NCI-H2107 (cell line): ENCODE measurements around the gene STN1.

Experiments
- DNase-seq: peaks from one replicate; lab custom pipeline; 2025; lab: John Stamatoyannopoulos, UW

The STN1 gene, protein sequence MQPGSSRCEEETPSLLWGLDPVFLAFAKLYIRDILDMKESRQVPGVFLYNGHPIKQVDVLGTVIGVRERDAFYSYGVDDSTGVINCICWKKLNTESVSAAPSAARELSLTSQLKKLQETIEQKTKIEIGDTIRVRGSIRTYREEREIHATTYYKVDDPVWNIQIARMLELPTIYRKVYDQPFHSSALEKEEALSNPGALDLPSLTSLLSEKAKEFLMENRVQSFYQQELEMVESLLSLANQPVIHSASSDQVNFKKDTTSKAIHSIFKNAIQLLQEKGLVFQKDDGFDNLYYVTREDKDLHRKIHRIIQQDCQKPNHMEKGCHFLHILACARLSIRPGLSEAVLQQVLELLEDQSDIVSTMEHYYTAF

DNA sequence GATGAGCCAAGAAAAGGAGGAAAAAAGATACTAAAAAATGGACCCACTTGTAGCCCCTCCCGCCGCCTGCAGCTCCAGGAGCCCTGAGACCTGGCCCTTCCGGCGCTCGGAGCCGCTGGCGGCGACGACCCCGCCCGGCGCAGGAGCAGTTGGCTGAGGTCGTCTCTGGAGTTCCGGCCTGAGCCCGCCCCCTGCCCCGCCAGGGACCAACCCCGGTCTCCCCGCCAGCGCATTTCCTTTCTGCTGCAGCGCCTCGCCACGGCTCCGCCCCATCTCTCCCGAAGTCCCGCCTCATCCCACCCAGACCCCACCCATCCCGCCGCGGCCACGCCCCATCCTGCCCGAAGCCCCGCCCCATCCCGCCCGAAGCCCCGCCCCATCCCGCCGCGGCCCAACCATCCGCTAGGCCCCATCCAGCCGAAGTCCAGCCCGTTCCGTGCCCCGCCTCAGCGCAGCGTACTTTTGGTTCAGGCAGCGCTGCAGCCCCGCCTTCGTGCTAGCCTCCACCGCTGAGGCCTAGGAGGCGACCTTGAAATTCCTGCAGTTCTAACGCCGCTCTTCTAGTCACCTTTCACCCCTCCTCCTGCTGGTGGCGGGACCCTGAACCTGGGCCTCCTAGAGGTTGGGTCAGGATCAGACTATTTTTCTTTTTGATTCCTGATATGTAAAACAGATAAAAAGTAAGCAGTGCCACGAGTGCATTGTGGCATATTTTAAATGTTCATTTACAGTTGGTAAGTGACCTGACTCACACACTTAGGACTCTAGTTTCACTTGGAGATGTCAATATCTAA lies at the start of gene STN1:
Gene STN1, minus strand, starts transcription at position 132 of the 794 bp plus-strand sequence. CDS start 590 bp downstream, outside the sequence.
- DNase-seq, result peak; percentile 76

DNA sequence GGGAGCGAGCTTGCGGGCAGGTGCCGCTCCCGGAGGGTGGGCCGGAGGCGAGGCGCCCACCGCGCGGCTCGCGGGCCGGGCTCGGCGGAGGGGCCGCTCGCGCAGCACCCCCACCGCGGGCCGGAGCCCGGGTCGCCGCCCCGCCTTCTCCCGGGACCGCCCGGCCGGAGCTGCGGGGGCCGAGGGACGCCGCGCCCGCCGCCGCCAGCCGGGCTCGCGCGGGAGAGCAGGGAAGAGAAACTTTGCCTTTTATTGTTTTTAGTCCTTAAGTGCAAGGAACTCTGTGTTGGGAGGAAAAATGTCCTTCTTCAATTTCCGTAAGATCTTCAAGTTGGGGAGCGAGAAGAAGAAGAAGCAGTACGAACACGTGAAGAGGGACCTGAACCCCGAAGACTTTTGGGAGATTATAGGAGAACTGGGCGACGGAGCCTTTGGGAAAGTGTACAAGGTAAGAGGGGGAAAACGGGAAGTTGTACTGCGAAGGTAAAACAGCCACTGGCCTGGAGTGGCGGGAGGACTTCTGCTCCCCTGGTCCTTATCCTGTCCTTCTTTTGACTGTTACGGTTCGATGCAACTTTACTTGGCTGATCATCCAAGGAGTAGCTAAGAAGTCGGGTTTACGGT lies 49.6 kb upstream of the STN1 start:
- no peak for DNase-seq

DNA sequence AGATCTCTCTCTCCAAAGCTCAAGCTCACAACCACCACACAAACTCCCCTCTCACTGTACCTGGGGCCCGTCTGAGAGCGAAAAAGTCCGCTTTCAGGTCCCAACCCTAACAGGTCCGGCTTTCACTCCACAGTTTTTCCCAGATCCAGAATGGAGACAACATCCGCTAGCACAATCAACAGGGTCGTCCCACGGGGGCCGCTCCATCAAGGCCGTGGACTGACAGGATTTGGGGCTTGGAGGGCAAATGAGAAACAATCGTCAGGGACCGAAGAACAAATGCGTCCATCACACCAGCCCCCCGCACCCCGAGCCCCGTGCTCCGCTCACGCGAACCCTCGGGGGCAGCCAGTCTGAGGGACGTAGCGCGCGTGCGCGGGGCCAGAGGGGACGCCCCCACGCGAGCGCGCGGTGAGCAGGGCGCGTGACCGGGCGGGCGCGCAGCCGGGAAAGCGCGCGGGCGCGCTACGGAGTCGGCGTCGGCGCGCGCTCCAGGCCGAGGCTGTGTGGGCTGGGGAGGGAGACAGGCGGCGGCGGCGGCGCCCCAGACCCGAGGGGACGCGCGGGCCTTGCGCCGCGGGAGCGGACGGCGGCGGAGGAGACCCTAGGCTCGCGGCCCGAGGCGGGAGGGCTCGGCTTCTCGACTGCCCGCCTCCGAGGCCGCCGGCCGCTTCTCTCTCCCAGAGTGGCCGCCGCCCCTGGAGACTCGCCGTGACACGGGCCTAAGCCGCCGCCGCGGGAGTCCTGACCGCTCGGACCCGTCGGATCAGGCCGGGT lies 48.9 kb upstream of the STN1 start, which contains the start of gene SLK:
Gene SLK, plus strand, starts transcription at position 470 of the 777 bp plus-strand sequence. CDS start 606 bp downstream, outside the sequence.
- DNase-seq, result peak; percentile 52

DNA sequence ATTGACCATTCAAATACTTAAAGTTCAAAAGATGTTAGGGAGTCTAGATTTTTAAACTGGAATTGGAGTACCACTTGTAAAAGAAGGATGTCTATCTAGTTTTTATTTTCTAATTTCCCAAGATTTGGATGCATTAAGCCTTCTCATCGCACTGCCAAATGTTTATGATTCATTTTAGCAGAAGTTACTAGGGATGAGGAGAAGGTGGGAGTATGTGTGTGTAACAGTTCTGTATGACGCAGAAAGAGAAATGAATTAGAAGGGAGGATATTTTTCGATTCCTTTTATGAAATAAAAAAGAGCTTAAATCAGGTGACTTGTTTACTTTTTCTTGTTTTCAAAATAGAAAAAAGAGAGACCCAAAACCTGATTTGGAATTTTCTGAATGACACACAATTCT lies 42.1 kb upstream of the STN1 start:
- DNase-seq, result no peak

DNA sequence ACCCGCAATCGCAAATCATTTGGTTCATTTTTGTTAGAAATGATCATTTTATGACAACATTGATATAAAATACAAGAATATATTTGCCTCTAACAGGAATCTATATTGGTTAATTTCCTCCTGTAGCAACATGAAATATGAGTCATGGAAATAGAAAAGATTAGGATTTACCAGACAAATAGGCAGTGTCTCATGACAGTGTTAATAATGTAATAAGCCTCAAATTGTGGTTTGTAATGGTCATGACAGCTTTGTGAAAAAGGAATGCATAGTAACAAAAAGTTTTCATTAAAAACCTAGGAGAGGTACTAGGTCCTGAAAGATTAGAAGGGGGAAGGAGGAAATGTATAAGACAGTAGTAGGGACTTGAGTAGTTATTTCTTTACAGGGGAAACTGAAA lies 41.0 kb upstream of the STN1 start:
- DNase-seq, result no peak

DNA sequence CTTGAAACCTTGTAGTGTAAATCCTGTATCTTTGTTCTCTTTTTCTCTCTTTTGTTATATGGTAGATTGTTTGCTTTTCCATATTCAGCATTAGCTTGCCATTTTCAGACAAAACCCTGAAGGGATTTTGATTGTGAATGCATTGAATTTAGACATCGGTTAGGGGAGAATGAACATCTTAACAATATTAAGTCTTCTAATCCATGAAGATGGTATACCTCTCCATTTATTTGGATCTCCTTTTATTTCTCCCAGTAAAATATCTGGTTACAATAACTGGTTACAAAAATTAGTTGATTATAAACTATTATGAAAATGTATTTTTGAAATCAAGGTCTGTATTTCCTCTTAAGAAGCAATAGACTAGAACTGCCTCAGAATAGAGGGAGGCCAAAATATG lies 36.6 kb upstream of the STN1 start:
- DNase-seq, result no peak

DNA sequence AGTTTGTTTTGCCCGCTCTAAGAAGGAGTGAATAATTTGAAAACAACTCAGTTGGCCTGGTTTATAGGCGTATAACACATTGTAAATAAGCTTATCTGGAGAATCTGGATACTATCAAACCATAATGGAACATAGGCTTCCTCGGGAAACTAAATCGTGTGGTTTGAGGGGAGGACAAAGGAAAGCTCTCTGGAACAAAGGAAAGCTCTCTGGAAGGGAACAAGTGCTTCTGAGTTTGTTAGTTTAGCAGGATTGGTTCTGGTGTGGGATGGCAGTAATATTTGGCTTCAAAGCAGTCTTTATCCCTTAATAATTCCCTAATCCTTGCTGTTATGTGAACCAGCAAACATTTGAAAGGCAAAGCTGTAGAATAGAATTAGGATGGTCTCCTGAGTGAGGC lies 34.0 kb upstream of the STN1 start:
- no peak for DNase-seq

DNA sequence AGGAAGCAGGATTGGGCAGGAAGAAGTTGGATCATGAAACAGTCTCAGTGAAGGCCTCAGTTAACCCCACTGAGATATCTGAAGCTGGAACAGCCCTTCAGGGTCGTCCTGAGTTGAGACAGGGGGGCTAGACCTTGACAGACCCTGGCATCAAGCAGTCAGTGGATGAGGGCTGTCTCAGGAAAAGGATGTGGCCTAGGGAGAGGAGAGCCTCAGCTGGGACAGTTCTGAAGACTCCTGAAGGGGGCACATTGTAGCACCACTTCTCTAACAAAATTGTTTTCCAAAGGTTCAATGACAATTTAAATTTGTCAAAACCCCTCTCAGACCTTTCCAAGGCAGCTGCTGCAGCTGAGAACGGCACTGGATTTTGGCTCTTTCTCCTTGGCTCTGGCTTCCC lies 33.2 kb upstream of the STN1 start:
- DNase-seq, result no peak

DNA sequence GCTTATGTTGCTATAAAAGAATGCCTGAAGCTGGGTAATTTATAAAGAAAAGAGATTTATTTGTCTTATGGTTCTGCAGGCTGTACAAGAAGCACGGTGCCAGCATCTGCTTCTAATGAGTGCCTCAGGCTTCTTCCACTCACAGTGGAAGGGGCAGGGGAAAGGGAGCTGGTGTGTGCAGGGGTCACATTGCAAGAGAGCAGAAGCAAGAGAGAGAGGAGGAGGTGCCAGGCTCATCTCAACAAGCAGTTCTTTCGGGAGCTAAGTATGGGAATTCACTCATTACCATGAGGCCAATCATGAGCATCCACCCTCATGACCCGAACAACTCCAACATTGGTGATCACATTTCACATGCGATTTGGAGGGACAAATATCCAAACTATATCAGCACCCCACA lies 31.7 kb upstream of the STN1 start:
- no peak for DNase-seq

DNA sequence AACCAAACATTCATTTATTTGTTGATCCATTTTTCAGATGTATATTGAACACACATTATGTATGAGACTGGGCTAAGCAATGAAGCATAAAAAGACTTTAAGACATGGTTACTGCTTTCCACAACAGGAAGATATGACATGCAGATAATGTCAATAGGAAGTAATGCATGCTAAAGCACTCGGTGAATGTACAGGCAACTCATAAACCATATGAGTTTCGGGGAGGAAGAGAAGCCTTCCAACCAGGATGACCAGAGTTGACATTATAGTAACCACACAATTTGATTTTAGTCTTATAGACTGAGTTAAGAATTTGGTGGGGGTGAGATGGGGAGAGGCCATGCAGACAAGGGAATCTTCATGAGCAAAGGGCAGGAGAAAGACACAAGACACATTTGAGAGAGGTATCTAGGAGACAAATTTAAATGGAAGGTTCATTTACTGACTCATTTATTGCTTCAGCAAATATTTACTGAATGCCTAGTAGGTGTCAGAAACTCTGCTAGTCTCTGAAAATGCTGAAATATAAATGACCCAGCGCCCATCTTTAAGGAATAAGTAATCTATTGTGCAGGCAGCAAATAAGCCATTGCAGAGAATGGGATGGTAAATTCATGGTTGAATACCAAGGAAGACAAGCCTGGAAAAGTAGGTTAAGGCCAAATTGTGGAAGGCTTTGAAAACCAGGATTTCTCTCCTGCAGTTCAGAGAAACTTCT lies 30.0 kb upstream of the STN1 start:
- no peak for DNase-seq

DNA sequence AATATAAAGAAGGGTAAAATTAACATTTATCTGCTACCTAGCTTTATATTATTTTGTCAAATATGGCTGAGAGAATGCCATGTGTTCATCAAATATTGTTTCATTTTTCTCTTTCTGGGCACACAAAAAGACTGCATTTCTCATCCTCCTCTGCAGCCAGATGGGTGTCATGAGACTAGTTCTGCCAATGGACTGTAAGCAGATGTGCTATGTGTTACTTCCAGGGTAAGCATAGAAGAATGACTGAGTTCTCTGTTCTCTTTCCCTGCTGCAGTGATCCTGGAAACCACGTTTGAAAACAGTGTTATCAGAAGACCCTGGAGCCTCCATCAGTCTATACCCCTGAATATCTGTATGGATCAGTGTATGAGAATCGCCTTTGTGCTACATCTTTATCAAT lies 24.9 kb upstream of the STN1 start:
- no peak for DNase-seq

DNA sequence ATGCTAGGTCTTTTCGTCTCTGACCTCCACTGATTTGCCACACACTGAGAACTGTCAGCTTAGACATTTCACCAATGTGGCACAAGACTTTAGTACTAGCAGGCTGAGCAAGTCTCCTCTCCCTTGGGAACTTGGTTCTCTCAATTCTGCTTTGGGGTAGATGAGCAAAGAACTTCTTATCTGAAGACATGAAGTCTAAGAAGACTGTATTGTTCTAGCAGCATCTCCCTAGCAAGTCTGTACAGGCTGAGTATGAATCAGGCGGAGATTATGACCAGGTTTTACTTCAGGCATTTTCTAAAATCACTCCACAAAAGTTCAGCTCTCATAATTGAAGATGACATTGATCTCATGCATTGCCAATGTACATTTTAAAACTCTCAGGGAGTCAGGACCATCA lies 23.8 kb upstream of the STN1 start:
- DNase-seq, result no peak

DNA sequence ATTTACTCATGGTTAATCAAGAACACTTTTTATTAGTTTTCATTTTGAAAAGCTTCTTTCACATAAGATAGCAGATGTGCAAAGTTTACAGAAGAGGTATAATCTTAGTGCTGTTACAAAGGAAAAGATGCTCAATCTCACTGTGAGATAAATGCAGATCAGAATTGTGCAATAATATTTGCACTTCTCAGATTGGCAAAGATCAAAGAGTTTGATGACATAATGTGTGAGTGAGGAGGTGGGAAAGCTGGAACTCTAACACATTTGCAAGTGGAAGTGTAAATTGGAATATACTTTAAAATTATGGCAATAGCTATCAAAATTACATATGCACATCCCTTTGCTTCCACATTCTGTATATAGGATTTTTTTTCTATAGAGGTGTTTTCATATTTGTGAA lies 21.5 kb upstream of the STN1 start:
- no peak for DNase-seq

DNA sequence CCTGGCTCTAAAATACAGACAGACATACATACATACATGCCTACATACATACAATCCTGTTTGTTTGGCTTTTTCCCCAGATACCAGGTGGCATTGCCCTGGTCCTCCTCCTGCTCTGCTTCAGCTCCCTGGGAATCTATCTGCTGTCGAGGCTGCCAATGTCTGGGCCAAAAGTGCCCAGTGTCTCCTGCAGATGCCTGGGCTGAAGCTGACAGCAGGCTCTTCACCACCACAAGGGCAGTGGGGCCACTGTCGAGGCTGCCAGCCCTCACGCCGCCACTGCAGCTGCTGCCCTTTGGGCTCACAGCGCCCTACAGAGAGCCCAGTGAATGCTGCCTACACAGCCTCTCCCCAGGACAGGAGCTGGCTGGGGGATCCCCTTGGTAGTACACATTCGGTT lies 18.0 kb upstream of the STN1 start:
- DNase-seq, result no peak

DNA sequence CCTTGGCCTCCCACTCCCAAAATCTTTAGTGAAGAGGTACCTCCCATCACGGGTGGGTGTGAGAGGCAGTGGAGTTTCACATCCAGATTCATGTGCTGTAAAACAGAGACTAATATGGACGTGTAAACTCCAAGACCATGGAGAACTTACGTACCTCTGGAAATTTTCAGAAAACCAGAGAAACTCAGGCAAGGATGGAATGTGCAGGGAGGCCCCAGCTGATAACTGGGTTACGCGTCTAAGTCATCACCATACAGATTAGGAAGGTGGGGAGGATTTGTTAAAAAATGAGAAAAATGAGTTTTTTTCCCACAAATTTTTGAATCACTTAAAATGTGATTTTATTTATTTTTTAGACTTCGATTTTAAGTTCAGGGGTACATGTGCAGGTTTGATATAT lies 16.3 kb upstream of the STN1 start:
- DNase-seq, result no peak

DNA sequence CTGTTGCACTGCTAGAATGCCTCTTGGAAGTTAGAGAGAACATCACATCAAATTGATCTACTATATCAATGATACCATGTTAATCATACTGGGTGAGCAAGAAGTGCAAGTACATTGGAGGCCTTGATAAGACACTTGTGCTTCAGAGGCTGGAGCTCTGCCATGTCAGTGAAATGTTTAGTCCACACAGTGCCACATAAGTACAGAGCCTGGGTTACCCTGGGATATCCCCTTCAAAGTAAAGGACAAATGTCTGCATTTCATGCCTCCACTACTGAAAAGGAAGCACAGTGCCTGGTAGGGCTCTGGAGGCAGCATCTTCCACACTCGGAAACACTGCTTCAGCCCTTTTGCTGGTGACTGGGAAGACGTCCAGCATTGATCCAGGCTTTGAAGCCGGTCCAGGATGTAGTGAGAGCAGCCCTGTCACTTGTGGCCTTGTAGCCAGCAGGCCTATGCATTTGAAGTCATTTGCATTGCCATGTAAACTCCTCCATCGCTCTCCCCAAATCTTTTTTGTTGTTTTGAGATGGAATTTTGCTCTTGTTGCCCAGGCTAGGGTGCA lies 15.7 kb upstream of the STN1 start:
- DNase-seq, result no peak

DNA sequence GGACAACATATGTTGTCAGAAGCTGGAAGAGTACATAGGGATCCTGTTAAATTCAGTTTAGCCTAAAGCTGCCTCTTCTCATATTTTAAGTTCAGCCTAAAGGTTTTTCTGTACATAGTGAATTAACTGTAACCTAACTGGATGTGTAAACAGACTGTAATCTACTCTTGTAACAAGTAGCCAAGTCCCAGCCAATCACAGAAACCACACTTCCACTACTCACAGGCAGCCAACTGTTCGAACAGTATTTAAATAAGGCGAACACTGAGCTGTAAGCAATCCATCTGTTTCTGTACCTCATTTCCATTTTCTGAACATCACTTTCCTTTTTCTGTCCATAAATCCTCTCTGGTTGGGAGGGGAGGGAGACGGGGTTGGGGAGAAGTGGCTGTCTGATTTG lies 15.0 kb upstream of the STN1 start:
- DNase-seq, result no peak

DNA sequence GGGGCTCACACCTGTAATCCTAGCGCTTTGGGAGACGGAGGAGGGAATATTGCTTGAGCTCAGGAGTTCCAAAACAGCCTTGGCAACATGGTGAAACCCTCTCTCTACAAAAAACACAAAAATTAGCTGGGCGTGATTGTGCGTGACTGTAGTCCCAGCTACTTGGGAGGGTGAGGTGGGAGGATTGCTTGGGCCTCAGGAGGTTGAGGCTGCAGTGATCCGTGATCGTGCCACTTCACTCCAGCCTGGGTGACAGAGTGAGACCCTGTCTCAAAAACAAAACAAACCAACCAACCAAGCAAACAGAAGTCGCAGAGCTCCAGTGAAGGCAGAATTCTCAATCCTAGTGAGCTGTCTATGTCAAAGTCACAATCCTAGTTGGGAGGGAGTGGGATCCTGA lies 14.3 kb upstream of the STN1 start:
- no peak for DNase-seq

DNA sequence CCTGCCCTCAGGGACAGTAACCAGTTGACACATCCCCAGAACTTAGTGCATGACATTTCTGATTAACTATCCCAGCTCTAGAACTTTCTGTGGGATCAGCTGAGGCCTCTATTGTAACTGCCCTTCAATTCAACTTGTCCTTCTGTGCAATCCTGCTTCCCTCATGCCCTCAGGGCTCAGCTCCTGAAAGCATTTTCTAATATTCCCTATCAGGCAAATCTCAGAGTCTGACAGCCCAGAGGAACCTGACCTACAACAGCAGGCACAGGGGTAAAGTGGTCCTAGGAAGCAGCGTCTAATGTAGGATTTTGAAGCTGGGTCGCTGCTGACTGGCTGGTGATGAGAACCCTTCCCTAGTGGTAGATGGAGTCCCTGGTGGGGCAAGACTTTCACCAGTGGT lies 13.6 kb upstream of the STN1 start:
- no peak for DNase-seq

DNA sequence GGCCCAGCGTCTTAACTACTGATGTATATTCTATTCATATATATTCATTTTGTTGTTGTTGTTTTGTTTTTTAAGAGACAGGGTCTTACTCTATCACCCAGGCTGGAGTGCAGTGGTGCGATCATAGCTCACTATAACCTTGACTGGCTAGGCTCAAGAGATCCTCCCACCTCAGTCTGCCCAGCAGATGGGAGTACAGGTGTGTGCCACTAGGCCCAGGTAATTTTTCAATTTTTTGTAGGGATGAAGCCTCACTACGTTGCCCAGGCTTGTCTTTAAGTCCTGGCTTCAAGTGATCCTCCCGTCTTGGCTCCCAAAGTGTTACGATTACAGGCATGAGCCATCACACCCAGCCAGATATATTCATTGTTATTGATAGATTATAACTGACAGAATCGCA lies 12.9 kb upstream of the STN1 start:
- no peak for DNase-seq

DNA sequence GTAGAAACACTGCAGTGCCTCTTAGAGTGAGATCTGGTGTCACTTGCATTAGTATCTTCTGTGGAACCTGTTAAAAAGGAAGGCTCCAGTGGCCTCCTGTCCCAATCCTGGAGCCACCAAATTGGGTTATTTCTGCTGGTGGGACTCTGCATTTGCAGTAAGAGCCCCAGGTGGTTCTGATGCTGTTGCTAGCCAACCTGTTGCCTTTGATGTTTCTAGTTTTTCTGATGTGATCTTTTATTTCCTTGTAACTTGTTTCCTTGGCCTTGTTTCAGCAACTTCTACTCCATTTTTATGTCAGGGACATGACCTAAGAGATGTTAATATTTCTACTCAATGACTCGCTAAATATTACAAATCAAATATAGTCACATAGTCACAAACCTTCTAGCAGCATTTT lies 12.5 kb upstream of the STN1 start:
- no peak for DNase-seq
